H9 (cell line): ENCODE measurements around the gene CASTOR1. TPM values are rescaled to one million over a fixed set of nuclear protein-coding genes. Genes with fewer than 3 reads are reported as not detected.

Source experiments
- DNase-seq: peaks from one replicate; pipeline ENCODE4 v3.0.0-alpha.2; 2017
- H2AFZ ChIP-seq: one replicate; pipeline ENCODE4 v1.6.1; 2013; ENCODE audit warnings: mild to moderate bottlenecking, low read length, control low read depth, moderate library complexity
- H2AK5ac ChIP-seq: 2 replicates; pipeline ENCODE4 v1.6.1; 2013; ENCODE audit warnings: low read length, control low read depth, mixed read lengths; ENCODE audit not compliant: insufficient read length
- H2BK120ac ChIP-seq: one replicate; pipeline ENCODE4 v1.6.1; 2013; ENCODE audit warnings: low read depth, mild to moderate bottlenecking, low read length, control low read depth, inconsistent platforms; ENCODE audit not compliant: poor library complexity, severe bottlenecking
- H2BK12ac ChIP-seq: 2 replicates; pipeline ENCODE4 v1.6.1; 2013; ENCODE audit warnings: low read length, control low read depth, mixed read lengths, low read depth; ENCODE audit not compliant: insufficient read length
- H2BK15ac ChIP-seq: 2 replicates; pipeline ENCODE4 v1.6.1; 2013; ENCODE audit warnings: low read depth, low read length, control low read depth
- H2BK20ac ChIP-seq: one replicate; pipeline ENCODE4 v1.6.1; 2013; ENCODE audit warnings: low read depth, mild to moderate bottlenecking, low read length, control low read depth, inconsistent platforms; ENCODE audit not compliant: poor library complexity, severe bottlenecking
- H2BK5ac ChIP-seq: 2 replicates; pipeline ENCODE4 v1.6.1; 2013; ENCODE audit warnings: low read length, control low read depth, mixed read lengths; ENCODE audit not compliant: insufficient read length
- H3K14ac ChIP-seq: 2 replicates; pipeline ENCODE4 v1.6.1; 2013; ENCODE audit warnings: low read length, control low read depth; ENCODE audit not compliant: insufficient read depth
- H3K18ac ChIP-seq: 2 replicates; pipeline ENCODE4 v1.6.1; 2013; ENCODE audit warnings: low read depth, mild to moderate bottlenecking, mixed read lengths, low read length, control low read depth; ENCODE audit not compliant: insufficient read length
- H3K23ac ChIP-seq: 2 replicates; pipeline ENCODE4 v1.6.1; 2013; ENCODE audit warnings: low read length, control low read depth, mixed read lengths, low read depth; ENCODE audit not compliant: insufficient read length
- H3K23me2 ChIP-seq: 2 replicates; pipeline ENCODE4 v1.6.1; 2013; ENCODE audit warnings: low read depth, mild to moderate bottlenecking, mixed read lengths, low read length, control low read depth; ENCODE audit not compliant: insufficient read length, poor library complexity, severe bottlenecking
- H3K27ac ChIP-seq: 2 replicates; pipeline ENCODE4 v1.5.1; 2013; ENCODE audit warnings: low read length, control low read depth, mixed read lengths, low read depth; ENCODE audit not compliant: insufficient read length
- H3K27me3 ChIP-seq: 2 replicates; pipeline ENCODE4 v1.6.1; 2013; ENCODE audit warnings: low read length, control low read depth, inconsistent platforms; ENCODE audit not compliant: insufficient read depth
- H3K4ac ChIP-seq: 2 replicates; pipeline ENCODE4 v1.6.1; 2013; ENCODE audit warnings: low read depth, mild to moderate bottlenecking, control low read depth, inconsistent platforms, low read length, moderate library complexity
- H3K4me1 ChIP-seq: 2 replicates; pipeline ENCODE4 v1.6.1; 2013; ENCODE audit warnings: low read length, control low read depth, inconsistent platforms; ENCODE audit not compliant: insufficient read depth
- H3K4me2 ChIP-seq: 2 replicates; pipeline ENCODE4 v1.6.1; 2013; ENCODE audit warnings: low read length, control low read depth, mixed read lengths; ENCODE audit not compliant: insufficient read length, insufficient read depth
- H3K56ac ChIP-seq: 2 replicates; pipeline ENCODE4 v1.6.1; 2013; ENCODE audit warnings: low read depth, mild to moderate bottlenecking, mixed read lengths, low read length, control low read depth; ENCODE audit not compliant: insufficient read length
- H3K79me1 ChIP-seq: 2 replicates; pipeline ENCODE4 v1.6.1; 2013; ENCODE audit warnings: low read depth, mild to moderate bottlenecking, moderate library complexity, low read length, control low read depth, inconsistent platforms; ENCODE audit not compliant: insufficient read depth, poor library complexity, severe bottlenecking
- H3K79me2 ChIP-seq: 2 replicates; pipeline ENCODE4 v1.6.1; 2013; ENCODE audit warnings: low read length, control low read depth, inconsistent platforms; ENCODE audit not compliant: insufficient read depth
- H3K9ac ChIP-seq: 2 replicates; pipeline ENCODE4 v1.6.1; 2013; ENCODE audit warnings: low read length, control low read depth, mixed read lengths; ENCODE audit not compliant: insufficient read length; ENCODE audit errors: extremely low read depth
- H3K9me3 ChIP-seq: one replicate; pipeline ENCODE4 v1.6.1; 2013; ENCODE audit warnings: low read depth, low read length, inconsistent platforms; ENCODE audit not compliant: control insufficient read depth
- H3T11ph ChIP-seq: one replicate; pipeline ENCODE4 v1.6.1; 2013; ENCODE audit warnings: mild to moderate bottlenecking, low read length, control low read depth, inconsistent platforms
- H4K20me1 ChIP-seq: one replicate; pipeline ENCODE4 v1.6.1; 2013; ENCODE audit not compliant: control insufficient read depth, insufficient read length, insufficient read depth
- H4K5ac ChIP-seq: 2 replicates; pipeline ENCODE4 v1.6.1; 2013; ENCODE audit warnings: low read depth, mild to moderate bottlenecking, mixed read lengths, low read length, control low read depth; ENCODE audit not compliant: insufficient read length
- H4K8ac ChIP-seq: replicated peaks from 2 replicates; pipeline ENCODE4 v1.6.1; 2013; ENCODE audit warnings: low read length, control low read depth, mixed read lengths, low read depth; ENCODE audit not compliant: insufficient read length
- H4K91ac ChIP-seq: 2 replicates; pipeline ENCODE4 v1.6.1; 2013; ENCODE audit warnings: low read depth, mild to moderate bottlenecking, moderate library complexity, mixed read lengths, low read length, control low read depth; ENCODE audit not compliant: insufficient read length
- H3K27ac Mint-ChIP-seq, 3 experiments: 2 replicates in 2 of 3; 3 replicates in 1 of 3; pipeline ENCODE4 v1.8.0; 2020 to 2021; ENCODE audit warnings: mixed read lengths in 3 of 3, mild to moderate bottlenecking in 1 of 3, moderate library complexity in 1 of 3
- H3K27me3 Mint-ChIP-seq: 2 replicates; pipeline ENCODE4 v1.8.0; 2021; ENCODE audit warnings: low read depth, mild to moderate bottlenecking, moderate library complexity, mixed read lengths
- H3K36me3 Mint-ChIP-seq, 3 experiments: 2 replicates in 2 of 3; 3 replicates in 1 of 3; pipeline ENCODE4 v1.8.0; 2020 to 2021; ENCODE audit warnings: low read depth in 3 of 3, mixed read lengths in 3 of 3; ENCODE audit not compliant: insufficient read depth in 1 of 3
- H3K4me1 Mint-ChIP-seq, 2 experiments: 2 replicates each; pipeline ENCODE4 v1.8.0; 2020; ENCODE audit warnings: mixed read lengths in 2 of 2
- H3K4me3 Mint-ChIP-seq, 2 experiments: 2 replicates in 1 of 2; 3 replicates in 1 of 2; pipeline ENCODE4 v1.8.0; 2020 to 2021; ENCODE audit warnings: mild to moderate bottlenecking in 2 of 2, mixed read lengths in 2 of 2, moderate library complexity in 1 of 2
- H3K9me3 Mint-ChIP-seq, 2 experiments: 2 replicates in 1 of 2; 3 replicates in 1 of 2; pipeline ENCODE4 v1.8.0; 2020; ENCODE audit warnings: mild to moderate bottlenecking in 2 of 2, mixed read lengths in 2 of 2, moderate library complexity in 1 of 2
- CTCF ChIP-seq: fragments of 200-600 bp; sonication (generic); conservative IDR thresholded peaks from 3 replicates; pipeline ENCODE4 v1.8.0; 2021; ENCODE audit warnings: antibody characterized with exemption, mild to moderate bottlenecking
- WGBS: extraction: QIAGEN DNeasy Blood & Tissue Kit; methylation state at CpG from one replicate; pipeline ENCODE4 v1.1.7; 2013; ENCODE audit warnings: missing lambda C conversion rate, low lambda C conversion rate, mixed read lengths; ENCODE audit not compliant: insufficient read length; ENCODE audit errors: extremely low coverage; 5-methylcytosine and 5-hydroxymethylcytosine counted together
- total RNA-seq: library from RNA; stranded (reverse); gene quantifications from 2 replicates; pipeline ENCODE4 v1.2.1, GENCODE V29; 2021

CASTOR1 gene
- total RNA-seq, 1 experiment from 2014 or later: 8.8 TPM

- Mint-ChIP-seq H3K27me3 (no peaks in the 10 kb centered on the region; the same call in 1 of the 2 replicates), H3K27ac (no peak overlapping the region; a peak in 1 of 7 replicates), H3K4me3 (no peak overlapping the region), H3K9me3 (no peaks in the 10 kb centered on the region), H3K36me3 (no peaks in the 10 kb centered on the region), H3K4me1 (peaks cover 11% of the 10 kb centered on the region in 2 experiments)
- no peak overlapping the region for H3K27ac ChIP-seq
- H3K9me3 ChIP-seq: no peaks in the 10 kb centered on the region
- H3K23ac ChIP-seq: no peak overlapping the region
- no peaks in the 10 kb centered on the region; the same call in 1 of the 2 replicates for H3K4me1 ChIP-seq
- WGBS: no CpG with 5 or more reads among the region's 3 CpGs
- H2AFZ ChIP-seq: no peak overlapping the region
- H4K20me1 ChIP-seq: no peaks in the 10 kb centered on the region
- H4K8ac ChIP-seq: no peak overlapping the region
- H2AK5ac ChIP-seq: no peak overlapping the region
- no peaks in the 10 kb centered on the region for H3K23me2 ChIP-seq
- H2BK120ac ChIP-seq: no peak overlapping the region
- H3K27me3 ChIP-seq: no peaks in the 10 kb centered on the region
- no peak overlapping the region for H4K91ac ChIP-seq
- H3K79me1 ChIP-seq: no peaks in the 10 kb centered on the region
- H3K79me2 ChIP-seq: no peaks in the 10 kb centered on the region
- no peak overlapping the region for H2BK12ac ChIP-seq
- DNase-seq: no peak
- H4K5ac ChIP-seq: no peak overlapping the region
- no peak overlapping the region for H3K14ac ChIP-seq
- no peak overlapping the region for H2BK5ac ChIP-seq
- H2BK20ac ChIP-seq: no peak overlapping the region
- no peak for TF ChIP-seq CTCF
- H3K4me2 ChIP-seq: no peak overlapping the region
- no peak overlapping the region for H3K4ac ChIP-seq
- no peak overlapping the region for H3K56ac ChIP-seq
- no peak overlapping the region for H2BK15ac ChIP-seq
- H3K9ac ChIP-seq: no peak overlapping the region
- no peak overlapping the region for H3K18ac ChIP-seq
- no peak overlapping the region for H3T11ph ChIP-seq
Observed at GRCh38 chr22:30305906-30306626, 16.8 kb upstream of the CASTOR1 start.
